RCC 7860 (cell line): ENCODE measurements around the gene TTLL3.

Experiments used
- DNase-seq: peaks from one replicate; pipeline ENCODE4 v3.0.0-alpha.2; 2015; ENCODE audit warnings: low spot score
- FAIRE-seq: peaks from 2 replicates; lab custom pipeline; 2012; peaks lifted over from hg19 to GRCh38; lab: Jason Lieb, UNC

TTLL3 gene

DNA sequence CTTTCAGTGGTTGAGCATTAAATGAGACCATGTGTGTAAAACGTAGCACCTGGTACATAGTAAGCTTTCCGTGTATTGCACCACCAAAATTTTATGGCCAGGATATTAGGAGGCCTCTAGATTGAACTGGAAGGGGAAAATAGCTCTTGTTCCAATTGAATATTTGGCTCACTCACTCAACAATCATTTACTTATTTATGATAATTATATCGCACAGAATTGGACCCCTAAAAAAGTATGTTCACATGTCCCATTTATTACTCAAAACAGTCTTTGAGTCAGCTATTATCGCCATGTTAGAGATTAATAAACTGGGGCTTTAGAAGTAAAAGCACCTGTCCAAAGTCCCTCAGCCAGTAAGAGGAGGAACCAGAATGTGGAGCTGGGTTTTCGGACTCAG lies 5.1 kb upstream of the TTLL3 start:
- FAIRE-seq (no peak), DNase-seq (no peak)

DNA sequence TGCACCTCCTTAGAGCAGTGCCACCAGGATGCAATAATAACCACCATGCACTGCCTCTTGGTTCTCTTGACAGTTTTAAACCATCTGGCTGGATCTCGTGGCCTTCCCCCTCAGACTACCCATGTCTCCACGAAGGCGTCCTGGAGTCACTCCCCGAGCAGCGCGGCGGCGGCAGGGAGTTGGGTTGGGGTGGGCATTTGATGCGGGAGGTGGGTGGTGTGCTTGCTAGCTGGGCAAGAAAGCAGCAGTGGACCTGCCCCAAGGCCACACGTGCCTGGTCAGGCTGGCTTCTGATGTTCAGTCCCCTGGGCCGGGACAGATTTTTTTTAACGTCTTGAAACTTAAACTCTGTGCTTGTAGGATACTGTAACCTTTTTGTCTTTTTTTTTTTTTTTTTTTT lies 3.9 kb upstream of the TTLL3 start:
- FAIRE-seq (no peak), DNase-seq (no peak)

DNA sequence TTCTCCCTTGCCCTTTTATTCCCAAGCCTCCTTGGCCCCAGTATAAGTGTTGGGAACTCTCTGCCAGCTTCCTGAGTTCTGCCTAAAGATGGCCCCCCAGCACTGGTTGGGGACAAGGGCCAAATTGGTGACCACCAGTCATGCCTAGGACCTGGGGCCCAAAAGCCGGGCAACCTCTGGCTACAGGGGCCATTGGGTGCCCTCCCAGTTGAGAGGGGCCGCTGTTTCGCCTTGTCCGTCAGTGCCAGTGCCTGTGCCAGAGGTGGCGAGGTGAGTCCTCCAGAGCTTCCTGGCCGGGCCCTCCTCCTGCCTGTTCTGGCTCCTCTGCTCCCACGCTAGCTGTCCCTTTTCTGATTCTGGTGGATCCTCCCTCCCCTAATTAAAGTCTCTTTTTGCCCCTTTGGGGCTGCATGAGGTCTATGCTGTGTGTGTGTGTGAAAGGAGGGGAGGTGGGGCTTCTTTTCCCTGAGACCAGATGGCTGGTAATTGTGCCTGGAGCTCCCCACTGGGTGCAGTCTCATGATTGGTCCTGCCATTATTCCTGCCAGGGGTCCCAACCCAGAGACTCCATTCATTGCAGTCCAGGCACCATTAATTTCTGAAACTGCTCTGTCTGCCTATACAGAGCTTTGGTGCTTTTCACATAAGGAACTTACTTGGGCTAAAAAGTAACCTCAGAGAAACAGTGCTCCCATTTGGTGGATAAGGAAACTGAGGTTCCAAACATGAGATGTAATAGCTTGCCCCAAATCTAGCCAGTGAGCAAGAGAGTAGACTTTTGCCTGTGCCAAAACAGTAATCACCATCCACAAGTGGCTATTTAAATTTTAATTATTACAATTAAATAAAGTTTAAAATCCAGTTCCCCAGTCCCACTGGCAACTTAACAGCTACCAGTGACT lies 3.1 kb upstream of the TTLL3 start:
- FAIRE-seq (no peak), DNase-seq (no peak)

DNA sequence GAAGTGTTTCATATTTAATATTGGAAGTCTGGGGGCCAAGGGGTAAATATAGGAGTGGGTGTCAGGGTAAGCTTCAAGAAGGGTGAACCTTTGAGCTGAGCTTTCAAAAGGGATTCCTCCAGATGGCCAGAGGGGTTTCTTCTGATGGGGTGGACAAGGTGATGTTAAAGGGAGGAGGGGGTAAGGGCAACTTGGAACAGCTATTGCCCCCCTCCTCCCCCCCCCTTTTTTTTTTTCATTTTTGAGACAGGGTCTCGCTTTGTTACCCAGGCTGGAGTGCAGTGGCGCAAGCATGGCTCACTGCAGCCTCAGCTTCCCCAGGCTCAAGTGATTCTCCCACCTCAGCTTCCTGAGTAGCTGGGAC lies 2.1 kb upstream of the TTLL3 start:
- DNase-seq (no peak), FAIRE-seq (no peak)

- no peak for FAIRE-seq
- peak; percentile 34 for DNase-seq
Measured at GRCh38 chr3:9808345-9809037, 1.6 kb upstream of the TTLL3 start.

- no peak for DNase-seq
- no peak for FAIRE-seq
Measured at GRCh38 chr3:9809239-9809614, 835 bp upstream of the TTLL3 start.

DNA sequence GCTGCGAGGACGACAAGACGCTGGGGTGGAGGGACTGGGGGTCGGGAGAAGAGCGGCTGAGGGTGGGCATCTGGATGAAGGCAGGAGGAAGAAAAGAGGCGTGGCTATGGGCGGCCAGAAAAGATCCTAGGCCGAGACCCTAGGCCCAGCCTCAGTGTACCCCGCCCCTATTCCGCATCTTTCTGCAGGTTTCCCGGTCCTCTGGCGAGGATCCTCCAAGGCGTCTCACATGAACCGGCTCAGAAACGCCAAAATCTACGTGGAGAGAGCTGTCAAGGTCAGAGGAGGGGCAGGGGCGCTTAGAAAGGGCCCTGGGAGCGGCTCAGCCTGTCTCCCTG lies 340 bp downstream of the TTLL3 start:
- DNase-seq (no peak), FAIRE-seq (no peak)

DNA sequence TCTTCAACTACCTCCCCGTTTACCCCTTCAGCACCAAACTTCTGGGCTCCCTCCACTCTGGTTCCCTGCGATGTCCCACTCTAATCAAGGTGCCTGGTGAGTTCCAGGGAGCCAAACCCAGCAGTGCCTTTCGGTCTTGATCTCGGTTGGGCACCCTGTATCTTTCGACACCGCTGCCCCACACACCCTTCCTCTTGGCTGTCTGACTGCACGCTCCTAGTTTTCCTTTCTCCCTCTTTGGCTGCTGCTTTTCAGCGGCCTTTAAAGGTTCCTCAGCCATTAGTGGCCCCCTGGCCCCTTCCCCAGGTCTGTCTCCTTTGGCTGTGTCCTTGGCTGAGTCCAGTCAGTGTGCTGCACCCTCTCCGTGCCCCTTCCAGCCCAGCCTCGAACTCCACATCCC lies 784 bp downstream of the TTLL3 start:
- FAIRE-seq (no peak), DNase-seq (no peak)

DNA sequence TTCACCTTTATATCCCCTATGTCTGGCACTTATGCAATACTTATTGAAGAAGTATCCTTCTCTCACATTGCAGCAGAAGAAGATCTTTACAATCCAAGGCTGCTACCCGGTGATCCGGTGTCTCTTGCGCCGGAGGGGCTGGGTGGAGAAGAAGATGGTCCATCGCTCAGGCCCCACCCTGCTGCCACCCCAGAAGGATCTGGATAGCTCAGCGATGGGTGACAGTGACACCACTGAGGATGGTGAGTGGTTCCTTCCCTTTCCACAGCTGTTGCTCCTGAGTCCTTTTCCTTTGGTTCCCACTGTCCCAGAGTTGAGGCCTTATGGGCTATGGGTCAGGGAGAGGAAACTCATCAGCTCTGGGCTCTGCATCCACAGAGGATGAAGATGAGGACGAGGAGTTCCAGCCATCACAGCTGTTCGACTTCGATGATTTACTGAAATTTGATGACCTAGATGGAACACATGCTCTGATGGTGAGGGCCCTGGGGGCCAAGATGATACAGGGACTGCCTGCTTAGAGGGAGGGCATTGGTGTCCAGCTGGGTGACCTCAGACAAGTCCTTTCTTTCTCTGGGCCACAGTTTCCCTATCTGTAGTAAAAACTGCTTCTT lies 2.9 kb downstream of the TTLL3 start:
- FAIRE-seq (no peak), DNase-seq (no peak)

DNA sequence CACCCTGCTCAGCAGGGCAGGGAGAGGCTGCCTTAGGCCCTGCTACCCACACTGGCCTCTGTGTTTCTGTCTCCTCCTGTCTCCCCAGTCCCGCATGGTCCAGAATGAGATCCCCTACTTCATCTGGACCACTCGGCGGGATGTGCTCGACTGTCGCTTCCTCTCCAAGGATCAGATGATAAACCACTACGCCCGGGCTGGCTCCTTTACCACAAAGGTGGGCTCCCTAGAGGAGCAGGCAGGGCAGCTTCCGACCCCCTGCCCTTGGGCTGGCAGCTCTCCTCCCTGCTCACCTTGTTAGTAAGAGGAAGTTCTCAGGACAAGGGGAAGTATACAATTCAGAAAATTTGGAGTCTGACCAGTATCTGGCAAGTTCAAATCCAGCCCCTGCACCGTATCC lies 5.9 kb downstream of the TTLL3 start:
- DNase-seq (no peak), FAIRE-seq (no peak)

DNA sequence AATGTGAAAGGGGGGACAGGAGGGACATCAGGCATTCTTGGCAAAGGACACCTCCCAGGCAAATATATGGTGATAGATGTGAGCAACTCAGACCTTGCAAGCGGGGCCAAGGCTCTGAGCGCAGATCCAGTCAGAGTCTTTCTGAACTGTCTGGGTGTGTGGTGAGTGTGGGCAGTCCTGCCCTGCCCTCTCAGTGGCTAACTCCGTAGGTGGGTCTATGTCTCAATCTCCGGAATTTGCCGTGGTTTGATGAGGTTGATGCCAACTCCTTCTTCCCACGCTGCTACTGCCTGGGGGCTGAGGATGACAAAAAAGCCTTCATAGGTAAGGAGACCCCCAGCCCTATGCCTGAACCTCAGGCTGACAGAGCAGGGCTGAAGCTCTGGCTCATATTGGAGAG lies 7.4 kb downstream of the TTLL3 start:
- no peak for FAIRE-seq

GRCh38 chr3:9818666-9819335 lies 8.7 kb downstream of the TTLL3 start:
- DNase-seq (no peak), FAIRE-seq (no peak)

More for the DNA sequence above, 7.4 kb downstream of the TTLL3 start:
- DNase-seq, result no peak

- DNase-seq (no peak), FAIRE-seq (no peak)
Measured at GRCh38 chr3:9820543-9820942, 10.5 kb downstream of the TTLL3 start.

- FAIRE-seq (no peak), DNase-seq (no peak)
Measured at GRCh38 chr3:9820946-9821345, 10.9 kb downstream of the TTLL3 start.

GRCh38 chr3:9825451-9826040 lies 15.5 kb downstream of the TTLL3 start:
- FAIRE-seq, result no peak

DNA sequence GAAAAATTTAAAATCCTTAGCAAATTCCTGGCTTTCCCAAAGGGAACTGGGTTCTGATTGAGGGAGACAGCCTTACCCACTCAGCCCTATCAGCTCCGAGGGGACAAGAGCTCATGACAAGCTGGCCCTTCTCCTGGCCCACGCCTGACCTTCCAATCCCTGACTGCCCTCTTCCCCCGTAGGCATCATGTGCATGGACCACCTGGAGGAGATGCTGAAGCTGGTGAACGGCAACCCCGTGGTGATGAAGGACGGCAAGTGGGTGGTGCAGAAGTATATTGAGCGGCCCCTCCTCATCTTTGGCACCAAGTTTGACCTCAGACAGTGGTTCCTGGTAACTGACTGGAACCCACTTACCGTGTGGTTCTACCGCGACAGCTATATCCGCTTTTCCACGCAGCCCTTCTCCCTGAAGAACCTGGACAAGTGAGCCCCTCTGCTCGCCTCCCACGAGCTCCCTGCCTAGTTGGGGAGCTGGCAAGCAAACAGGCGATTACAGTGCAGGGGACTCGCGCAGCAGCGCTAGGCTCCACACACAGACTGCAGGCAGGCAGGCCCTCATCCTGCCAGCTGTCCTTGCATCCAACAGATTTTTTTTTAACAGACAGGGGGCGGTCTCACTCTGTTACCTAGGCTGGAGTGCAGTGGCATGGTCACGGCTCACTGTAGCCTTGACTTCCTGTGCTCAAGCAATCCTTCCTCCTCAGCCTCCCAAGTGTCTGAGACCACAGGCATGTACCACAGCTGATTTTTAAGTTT lies 16.9 kb downstream of the TTLL3 start:
- FAIRE-seq (no peak), DNase-seq (peak; percentile 15)

More at GRCh38 chr3:9825451-9826040, 15.5 kb downstream of the TTLL3 start:
- DNase-seq, result no peak

GRCh38 chr3:9828801-9829755 lies 19.0 kb downstream of the TTLL3 start:
- no peak for FAIRE-seq

DNA sequence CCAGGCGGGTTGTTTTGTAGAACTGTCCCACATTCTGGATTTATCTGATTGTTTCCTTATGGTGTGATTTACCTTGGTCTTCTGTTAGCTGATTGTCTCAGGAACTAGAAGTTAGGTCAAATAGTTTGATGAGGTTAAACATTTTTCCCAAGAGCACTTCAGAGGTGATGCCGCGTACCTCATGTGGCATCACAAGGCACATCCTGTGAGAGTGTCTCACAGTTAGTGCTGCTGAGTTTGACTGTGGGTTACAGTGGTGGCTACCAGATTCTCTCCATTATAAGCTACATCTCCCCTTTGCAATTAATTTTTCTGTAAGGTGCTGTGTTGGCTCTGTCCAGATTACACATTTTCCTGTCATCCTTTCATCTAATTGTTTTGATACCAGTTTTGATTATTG lies 21.2 kb downstream of the TTLL3 start:
- DNase-seq, result no peak
- no peak for FAIRE-seq

More at GRCh38 chr3:9828801-9829755, 19.0 kb downstream of the TTLL3 start:
- DNase-seq, result no peak

- FAIRE-seq (no peak), DNase-seq (no peak)
Measured at GRCh38 chr3:9833078-9833477, 23.0 kb downstream of the TTLL3 start.
